ENCODE data around the gene MORF4L1. TPM values are rescaled to one million over a fixed set of nuclear protein-coding genes. Genes with fewer than 3 reads are reported as not detected.

The MORF4L1 gene
- total RNA-seq, 2 donors from 2014 or later, result 457 to 505 TPM

GRCh38 chr15:78840661-78841375 lies 31.9 kb upstream of the MORF4L1 start:
- H3K27me3 Mint-ChIP-seq (ENCODE audit: insufficient read depth), result no peaks in the 10 kb centered on the region
- no peaks in the 10 kb centered on the region for H3K27me3 ChIP-seq (ENCODE audit: control insufficient read depth, insufficient read depth, low read length, poor library complexity, severe bottlenecking)
- no peaks in the 10 kb centered on the region for H3K4me1 ChIP-seq (ENCODE audit: control insufficient read depth, insufficient read depth, low read length)
- H3K4me3 ChIP-seq (ENCODE audit: low read length), result no peak overlapping the region
- H3K4me1 Mint-ChIP-seq, result no peaks in the 10 kb centered on the region
- H3K9me3 Mint-ChIP-seq, result no peaks in the 10 kb centered on the region
- H3K36me3 ChIP-seq (ENCODE audit: control insufficient read depth, insufficient read depth, low read length), result no peaks in the 10 kb centered on the region
- no peak for DNase-seq
- peak overlapping the region; percentile 24 for H3K27ac ChIP-seq (ENCODE audit: low read depth, low read length)
- H3K4me3 Mint-ChIP-seq, result no peak overlapping the region
- no peak overlapping the region for H3K9ac ChIP-seq (ENCODE audit: extremely low read depth, low read length, poor library complexity, severe bottlenecking)
- WGBS, 2 experiments (ENCODE audit: insufficient coverage in 1 of 2, insufficient read length in 1 of 2), result 82 to 91% methylated on average over 6 to 7 of the region's 7 CpGs
- TF ChIP-seq, protein P1, sequence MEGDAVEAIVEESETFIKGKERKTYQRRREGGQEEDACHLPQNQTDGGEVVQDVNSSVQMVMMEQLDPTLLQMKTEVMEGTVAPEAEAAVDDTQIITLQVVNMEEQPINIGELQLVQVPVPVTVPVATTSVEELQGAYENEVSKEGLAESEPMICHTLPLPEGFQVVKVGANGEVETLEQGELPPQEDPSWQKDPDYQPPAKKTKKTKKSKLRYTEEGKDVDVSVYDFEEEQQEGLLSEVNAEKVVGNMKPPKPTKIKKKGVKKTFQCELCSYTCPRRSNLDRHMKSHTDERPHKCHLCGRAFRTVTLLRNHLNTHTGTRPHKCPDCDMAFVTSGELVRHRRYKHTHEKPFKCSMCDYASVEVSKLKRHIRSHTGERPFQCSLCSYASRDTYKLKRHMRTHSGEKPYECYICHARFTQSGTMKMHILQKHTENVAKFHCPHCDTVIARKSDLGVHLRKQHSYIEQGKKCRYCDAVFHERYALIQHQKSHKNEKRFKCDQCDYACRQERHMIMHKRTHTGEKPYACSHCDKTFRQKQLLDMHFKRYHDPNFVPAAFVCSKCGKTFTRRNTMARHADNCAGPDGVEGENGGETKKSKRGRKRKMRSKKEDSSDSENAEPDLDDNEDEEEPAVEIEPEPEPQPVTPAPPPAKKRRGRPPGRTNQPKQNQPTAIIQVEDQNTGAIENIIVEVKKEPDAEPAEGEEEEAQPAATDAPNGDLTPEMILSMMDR (conservative IDR thresholded peaks at IDR 0.05), result no peak
- H3K27ac Mint-ChIP-seq, result no peak overlapping the region
- no peaks in the 10 kb centered on the region for H3K9me3 ChIP-seq (ENCODE audit: control insufficient read depth, low read length)
- no peaks in the 10 kb centered on the region for H3K36me3 Mint-ChIP-seq (ENCODE audit: low read depth)

GRCh38 chr15:78841376-78841706 lies 31.3 kb upstream of the MORF4L1 start:
- WGBS, 2 experiments (ENCODE audit: insufficient coverage in 1 of 2, insufficient read length in 1 of 2), result 75 to 100% methylated on average over 2 to 3 of the region's 3 CpGs
- Histone ChIP-seq H3K36me3 (ENCODE audit: control insufficient read depth, insufficient read depth, low read length) (no peaks in the 10 kb centered on the region), H3K4me3 (ENCODE audit: low read length) (no peak overlapping the region), H3K9me3 (ENCODE audit: control insufficient read depth, low read length) (no peaks in the 10 kb centered on the region), H3K27ac (ENCODE audit: low read depth, low read length) (no peak overlapping the region), H3K4me1 (ENCODE audit: control insufficient read depth, insufficient read depth, low read length) (no peaks in the 10 kb centered on the region), H3K27me3 (ENCODE audit: control insufficient read depth, insufficient read depth, low read length, poor library complexity, severe bottlenecking) (no peaks in the 10 kb centered on the region), H3K9ac (ENCODE audit: extremely low read depth, low read length, poor library complexity, severe bottlenecking) (no peak overlapping the region)
- H3K4me1 Mint-ChIP-seq, result no peaks in the 10 kb centered on the region
- no peak overlapping the region for H3K27ac Mint-ChIP-seq
- H3K4me3 Mint-ChIP-seq, result no peak overlapping the region
- H3K27me3 Mint-ChIP-seq (ENCODE audit: insufficient read depth), result no peaks in the 10 kb centered on the region
- H3K9me3 Mint-ChIP-seq, result no peaks in the 10 kb centered on the region
- no peak for DNase-seq
- H3K36me3 Mint-ChIP-seq (ENCODE audit: low read depth), result no peaks in the 10 kb centered on the region
- TF ChIP-seq, protein P1 (conservative IDR thresholded peaks at IDR 0.05), result no peak

DNA sequence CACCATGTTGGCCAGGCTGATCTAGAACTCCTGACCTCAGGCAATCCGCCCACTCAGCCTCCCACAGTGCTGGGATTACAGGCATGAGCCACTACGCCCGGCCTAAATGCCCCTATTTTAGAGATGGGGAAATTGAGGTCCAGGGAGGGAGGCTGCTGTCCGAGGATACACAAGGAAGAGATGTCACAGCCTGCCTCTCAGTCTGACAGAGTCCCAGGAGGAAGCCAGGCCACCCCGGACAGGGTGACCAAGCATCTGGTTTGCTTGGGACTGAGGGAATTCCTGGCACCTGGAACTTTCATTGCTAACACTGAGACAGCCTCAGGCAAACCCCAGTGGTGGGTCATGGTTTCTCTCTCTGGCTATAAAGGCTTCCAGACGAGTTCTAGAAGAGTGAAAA lies 30.8 kb upstream of the MORF4L1 start:
- Mint-ChIP-seq H3K36me3 (ENCODE audit: low read depth) (no peaks in the 10 kb centered on the region), H3K4me1 (no peaks in the 10 kb centered on the region), H3K27ac (no peak overlapping the region), H3K9me3 (no peaks in the 10 kb centered on the region), H3K27me3 (ENCODE audit: insufficient read depth) (no peaks in the 10 kb centered on the region), H3K4me3 (no peak overlapping the region)
- no peak overlapping the region for H3K9ac ChIP-seq (ENCODE audit: extremely low read depth, low read length, poor library complexity, severe bottlenecking)
- no peak overlapping the region for H3K4me3 ChIP-seq (ENCODE audit: low read length)
- no peak for DNase-seq
- H3K4me1 ChIP-seq (ENCODE audit: control insufficient read depth, insufficient read depth, low read length), result no peaks in the 10 kb centered on the region
- H3K9me3 ChIP-seq (ENCODE audit: control insufficient read depth, low read length), result no peaks in the 10 kb centered on the region
- no peaks in the 10 kb centered on the region for H3K36me3 ChIP-seq (ENCODE audit: control insufficient read depth, insufficient read depth, low read length)
- H3K27ac ChIP-seq (ENCODE audit: low read depth, low read length), result no peak overlapping the region
- H3K27me3 ChIP-seq (ENCODE audit: control insufficient read depth, insufficient read depth, low read length, poor library complexity, severe bottlenecking), result no peaks in the 10 kb centered on the region
- WGBS, 2 experiments (ENCODE audit: insufficient coverage in 1 of 2, insufficient read length in 1 of 2), result 81 to 85% methylated on average over 5 to 6 of the region's 6 CpGs
- TF ChIP-seq, protein P1 (conservative IDR thresholded peaks at IDR 0.05), result no peak

Data from endodermal cell (in vitro differentiated cells).